Measurements from ENCODE around the gene AIRE. TPM values are rescaled to one million over a fixed set of nuclear protein-coding genes. Genes with fewer than 3 reads are reported as not detected.
"Not testable (repeated sequence)": the region's sequence is repeated elsewhere in the genome, so short reads cannot be mapped to it uniquely, and the experiment has no call there.

AIRE gene
- total RNA-seq, result 0.17 TPM

- no peak for DNase-seq (ENCODE audit: low spot score)
These were observed at the start of gene AIRE for GRCh38 chr21:44285138-44285992. AIRE (plus strand) TSS chr21:44285876; CDS start chr21:44286007, 131 bp downstream.

GRCh38 chr21:44240353-44240752, 45.3 kb upstream of the AIRE start:
- not testable (repeated sequence) for DNase-seq (ENCODE audit: low spot score)

- not testable (repeated sequence) for DNase-seq (ENCODE audit: low spot score)
These were observed 44.8 kb upstream of the AIRE start, which contains the start of gene ICOSLG for GRCh38 chr21:44240842-44241241. ICOSLG (minus strand) TSS chr21:44240943; CDS start chr21:44240817, 126 bp downstream.

- DNase-seq (ENCODE audit: low spot score), result not testable (repeated sequence)
These were observed 44.4 kb upstream of the AIRE start for GRCh38 chr21:44241281-44241680.

- DNase-seq (ENCODE audit: low spot score), result not testable (repeated sequence)
These were observed 41.7 kb upstream of the AIRE start for GRCh38 chr21:44243980-44244379.

GRCh38 chr21:44247904-44248303, 37.8 kb upstream of the AIRE start:
- not testable (repeated sequence) for DNase-seq (ENCODE audit: low spot score)

- DNase-seq (ENCODE audit: low spot score), result not testable (repeated sequence)
These were observed 36.3 kb upstream of the AIRE start for GRCh38 chr21:44249204-44250037.

- no peak for DNase-seq (ENCODE audit: low spot score)
These were observed 31.6 kb upstream of the AIRE start for GRCh38 chr21:44253832-44254710.

- no peak for DNase-seq (ENCODE audit: low spot score)
These were observed 30.1 kb upstream of the AIRE start for GRCh38 chr21:44255511-44255981.

- no peak for DNase-seq (ENCODE audit: low spot score)
These were observed 27.5 kb upstream of the AIRE start for GRCh38 chr21:44258056-44258725.

GRCh38 chr21:44259082-44259705, 26.5 kb upstream of the AIRE start:
- DNase-seq (ENCODE audit: low spot score), result no peak

- DNase-seq (ENCODE audit: low spot score), result no peak
These were observed 25.6 kb upstream of the AIRE start for GRCh38 chr21:44260066-44260465.

GRCh38 chr21:44260791-44261631, 24.7 kb upstream of the AIRE start:
- no peak for DNase-seq (ENCODE audit: low spot score)

GRCh38 chr21:44261675-44262295, 23.9 kb upstream of the AIRE start, which contains the start of gene DNMT3L:
DNMT3L (minus strand) TSS chr21:44261897; CDS start chr21:44261259, 638 bp downstream.
- no peak for DNase-seq (ENCODE audit: low spot score)

- no peak for DNase-seq (ENCODE audit: low spot score)
These were observed 23.2 kb upstream of the AIRE start for GRCh38 chr21:44262338-44263056.

- no peak for DNase-seq (ENCODE audit: low spot score)
These were observed 22.4 kb upstream of the AIRE start for GRCh38 chr21:44263221-44263760.

- DNase-seq (ENCODE audit: low spot score), result no peak
These were observed 21.9 kb upstream of the AIRE start for GRCh38 chr21:44263768-44264167.

All from mucosa of gallbladder (tissue), 1 donor.